Neuron (in vitro differentiated cells): Measurements from ENCODE around the gene TMTC3.
"Not testable (repeated sequence)": the region's sequence is repeated elsewhere in the genome, so short reads cannot be mapped to it uniquely, and the experiment has no call there.

Experiments used
- H2AFZ ChIP-seq: one replicate; pipeline ENCODE4 v1.6.1; 2013; ENCODE audit warnings: low read depth, mild to moderate bottlenecking, inconsistent platforms, low read length, moderate library complexity
- H3K27me3 ChIP-seq: one replicate; pipeline ENCODE4 v1.6.1; 2013; ENCODE audit warnings: low read length; ENCODE audit not compliant: insufficient read depth
- H3K36me3 ChIP-seq: one replicate; pipeline ENCODE4 v1.6.1; 2013; ENCODE audit warnings: low read length; ENCODE audit not compliant: insufficient read depth
- H3K4me1 ChIP-seq: one replicate; pipeline ENCODE4 v1.6.1; 2013; ENCODE audit warnings: low read length; ENCODE audit not compliant: insufficient read depth
- H3K4me3 ChIP-seq: 2 replicates; pipeline ENCODE4 v1.5.1; 2013; ENCODE audit warnings: mild to moderate bottlenecking, low read length, moderate library complexity
- H3K9me3 ChIP-seq: one replicate; pipeline ENCODE4 v1.6.1; 2013; ENCODE audit warnings: low read length

Gene TMTC3

DNA sequence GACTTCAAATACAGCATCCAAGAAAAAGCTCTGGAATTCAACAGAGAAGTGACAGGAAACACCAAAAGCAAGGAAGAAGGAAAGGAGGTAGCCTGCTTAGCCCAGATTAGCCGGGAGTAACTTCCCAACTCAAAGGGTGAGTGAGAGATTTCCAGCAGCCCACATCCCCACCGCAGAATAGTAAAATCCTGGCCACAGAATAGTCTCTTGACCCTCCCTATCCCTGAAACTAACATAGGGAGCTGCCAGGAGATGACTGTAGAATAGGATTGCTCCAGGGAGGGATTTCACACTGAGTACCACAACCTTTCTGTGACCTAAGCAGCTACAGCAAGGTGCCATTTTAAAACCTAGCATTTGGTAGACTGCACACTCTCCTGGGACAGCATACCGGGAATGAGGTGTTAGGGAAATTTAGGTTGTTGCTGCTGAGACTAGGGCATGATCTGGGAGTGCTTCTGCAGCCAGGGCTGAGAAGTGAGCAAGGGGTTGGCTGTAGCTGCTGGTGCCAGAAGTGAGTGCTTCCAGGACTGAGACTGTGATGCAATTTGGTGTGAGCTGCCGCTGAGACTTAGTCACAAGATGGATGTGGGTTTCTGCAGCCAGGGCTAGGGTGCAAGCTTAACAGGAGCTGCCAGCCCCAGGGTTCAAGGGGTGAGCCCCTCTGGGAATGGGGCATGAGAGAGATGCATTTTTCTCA lies 66.0 kb downstream of the TMTC3 start:
- H2AFZ ChIP-seq: no peak overlapping the region
- H3K36me3 ChIP-seq: no peaks in the 10 kb centered on the region
- no peak overlapping the region for H3K4me3 ChIP-seq
- H3K27me3 ChIP-seq: no peaks in the 10 kb centered on the region
- H3K4me1 ChIP-seq: no peaks in the 10 kb centered on the region
- peaks cover 10% of the 10 kb centered on the region for H3K9me3 ChIP-seq

DNA sequence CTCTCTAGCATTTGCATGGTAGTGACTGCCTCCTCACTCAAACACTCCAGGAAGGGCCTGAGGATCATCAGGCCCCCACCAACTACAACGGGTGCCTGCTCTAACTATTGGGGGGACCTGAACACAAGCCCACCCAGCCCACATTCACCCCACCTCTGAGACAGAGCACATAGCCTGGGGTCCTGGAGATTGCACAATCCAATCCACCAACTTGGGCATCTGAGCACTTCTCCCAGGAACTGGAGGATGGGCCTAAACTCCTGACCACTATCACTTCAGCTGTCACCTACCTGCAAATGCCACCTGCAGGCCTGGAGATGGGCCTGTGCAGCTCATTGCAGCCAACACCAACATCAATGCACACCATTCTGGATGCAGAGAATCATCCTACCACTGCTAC lies 66.6 kb downstream of the TMTC3 start:
- H3K4me1 ChIP-seq: no peaks in the 10 kb centered on the region
- H3K27me3 ChIP-seq: no peaks in the 10 kb centered on the region
- H3K36me3 ChIP-seq: no peaks in the 10 kb centered on the region
- no peak overlapping the region for H3K4me3 ChIP-seq
- H2AFZ ChIP-seq: no peak overlapping the region
- peaks cover 10% of the 10 kb centered on the region for H3K9me3 ChIP-seq

DNA sequence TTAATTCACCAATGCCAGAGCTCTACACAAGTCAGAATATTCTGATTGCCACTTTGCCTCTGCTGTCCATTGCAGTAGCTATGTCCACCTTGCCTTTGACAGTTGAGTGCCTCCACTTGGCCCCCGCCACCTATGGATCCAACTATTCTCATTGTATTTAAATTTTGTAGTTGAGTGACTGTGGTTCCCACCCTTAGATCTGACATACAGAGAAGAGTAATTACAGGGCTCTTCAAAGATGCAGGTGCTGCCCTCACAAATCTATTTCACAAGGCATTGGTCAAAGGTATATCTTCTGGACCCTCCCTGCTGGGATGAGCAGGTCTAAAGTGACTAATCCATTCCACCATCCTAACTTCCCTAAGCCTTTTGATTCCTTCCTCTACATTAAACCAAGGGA lies 68.2 kb downstream of the TMTC3 start:
- H2AFZ ChIP-seq, H3K4me1 ChIP-seq, H3K4me3 ChIP-seq, H3K27me3 ChIP-seq, H3K36me3 ChIP-seq, H3K9me3 ChIP-seq: not testable (repeated sequence)

DNA sequence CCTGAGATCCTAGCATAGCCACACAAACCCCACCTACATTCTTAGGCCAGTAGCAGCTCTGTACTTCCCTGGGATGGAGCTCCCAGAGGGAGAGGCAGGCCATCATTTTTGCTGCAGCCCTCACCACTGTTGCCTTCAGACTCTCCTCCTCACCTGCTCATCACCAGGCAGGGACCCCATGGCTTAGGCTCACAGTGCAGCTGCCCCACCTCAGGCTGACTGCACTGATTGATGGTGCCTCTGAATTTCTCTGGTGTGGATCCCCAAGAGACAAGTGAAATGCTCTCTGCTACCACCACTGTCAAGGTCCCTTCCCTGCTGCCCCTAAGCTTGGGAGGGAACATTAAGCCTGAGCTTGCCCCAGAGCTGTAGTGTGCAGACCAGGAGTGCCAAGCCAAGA lies 76.2 kb downstream of the TMTC3 start:
- Histone ChIP-seq H3K27me3 (no peaks in the 10 kb centered on the region), H2AFZ (no peak overlapping the region), H3K36me3 (no peaks in the 10 kb centered on the region), H3K9me3 (peaks cover 1% of the 10 kb centered on the region), H3K4me1 (no peaks in the 10 kb centered on the region), H3K4me3 (no peak overlapping the region)

DNA sequence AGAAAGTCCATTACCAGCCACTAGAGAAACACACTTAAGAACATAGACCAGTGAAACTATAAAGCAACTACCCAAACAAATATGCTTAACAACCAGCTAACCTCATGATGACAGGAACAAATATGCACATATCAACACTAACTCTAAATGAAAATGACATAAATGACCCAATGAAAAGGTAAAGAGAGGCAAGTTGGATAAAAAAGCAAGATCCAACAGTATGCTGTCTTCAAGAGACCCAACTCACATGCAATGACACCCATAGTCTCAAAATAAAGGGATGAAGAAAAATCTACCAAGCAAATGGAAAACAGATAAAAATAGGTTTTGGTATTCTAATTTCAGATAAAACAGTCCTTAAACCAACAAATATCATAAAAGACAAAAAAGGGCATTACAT lies 77.8 kb downstream of the TMTC3 start:
- no peak overlapping the region for H3K4me3 ChIP-seq

DNA sequence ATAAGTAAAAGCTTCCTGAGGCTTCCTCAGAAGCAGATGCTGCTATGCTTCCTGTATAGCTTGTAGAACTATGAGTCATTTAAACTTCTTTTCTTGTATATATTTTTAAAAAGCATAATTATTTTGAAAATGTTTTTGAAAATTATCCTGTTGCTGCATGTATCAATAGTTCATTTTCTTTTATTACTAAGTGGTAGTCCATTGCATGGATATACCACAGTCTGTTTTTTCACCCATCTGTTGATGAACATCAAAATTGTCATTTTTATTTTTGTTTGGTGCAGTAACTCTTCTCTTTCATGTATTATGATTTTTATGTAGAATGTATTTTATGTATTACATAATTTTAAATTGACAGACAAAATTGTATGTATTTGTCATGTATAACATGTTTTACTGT lies 81.4 kb downstream of the TMTC3 start:
- H3K36me3 ChIP-seq: no peaks in the 10 kb centered on the region
- no peak overlapping the region for H3K4me3 ChIP-seq
- peaks cover 1% of the 10 kb centered on the region for H3K9me3 ChIP-seq
- H3K27me3 ChIP-seq: no peaks in the 10 kb centered on the region
- H3K4me1 ChIP-seq: no peaks in the 10 kb centered on the region
- no peak overlapping the region for H2AFZ ChIP-seq

More for the DNA sequence above, 77.8 kb downstream of the TMTC3 start:
- Histone ChIP-seq H3K36me3 (no peaks in the 10 kb centered on the region), H2AFZ (no peak overlapping the region), H3K9me3 (peaks cover 1% of the 10 kb centered on the region), H3K27me3 (no peaks in the 10 kb centered on the region), H3K4me1 (no peaks in the 10 kb centered on the region)

DNA sequence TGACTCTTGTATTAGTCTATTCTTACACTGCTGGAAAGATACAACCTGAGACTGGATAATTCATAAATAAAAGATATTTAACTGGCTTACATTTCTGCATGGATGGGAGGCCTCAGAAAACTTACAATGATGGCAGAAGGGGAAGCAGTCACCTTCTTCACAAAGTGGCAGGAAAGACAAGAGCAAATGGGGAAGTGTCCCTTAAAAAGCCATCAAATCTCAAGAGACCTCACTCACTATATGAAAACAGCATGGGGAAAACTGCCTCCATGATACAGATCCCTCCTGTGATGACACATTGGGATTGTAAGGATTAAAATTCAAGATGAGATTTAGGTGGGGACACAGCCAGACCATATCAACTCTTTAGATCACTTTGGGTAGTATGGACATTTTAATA lies 83.7 kb downstream of the TMTC3 start:
- H3K9me3 ChIP-seq: peaks cover 1% of the 10 kb centered on the region
- no peak overlapping the region for H2AFZ ChIP-seq

DNA sequence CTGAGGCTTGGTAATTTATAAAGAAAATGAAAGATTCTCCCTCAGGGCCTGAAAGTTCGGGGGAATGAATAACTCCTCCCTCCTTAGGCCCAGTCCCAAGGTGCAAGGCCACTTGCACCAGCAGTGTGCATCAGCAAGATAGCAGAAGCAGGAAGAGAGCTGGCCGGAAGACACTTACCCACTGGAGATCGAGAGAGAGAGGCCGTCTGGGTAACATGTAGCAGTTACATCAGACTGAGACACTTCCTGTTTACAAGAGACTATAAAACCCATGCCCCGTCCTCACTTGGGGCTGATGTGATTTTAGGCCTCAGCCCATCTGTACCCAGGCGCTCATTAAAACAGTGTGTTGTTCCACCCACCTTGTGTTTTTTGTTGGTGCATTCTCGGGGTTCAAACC lies 85.2 kb downstream of the TMTC3 start:
- H3K4me3 ChIP-seq: no peak overlapping the region
- H2AFZ ChIP-seq: no peak overlapping the region
- no peaks in the 10 kb centered on the region for H3K4me1 ChIP-seq
- peaks cover 1% of the 10 kb centered on the region for H3K9me3 ChIP-seq
- H3K36me3 ChIP-seq: no peaks in the 10 kb centered on the region
- H3K27me3 ChIP-seq: no peaks in the 10 kb centered on the region

More for the DNA sequence above, 83.7 kb downstream of the TMTC3 start:
- Histone ChIP-seq H3K36me3 (no peaks in the 10 kb centered on the region), H3K27me3 (no peaks in the 10 kb centered on the region), H3K4me1 (no peaks in the 10 kb centered on the region), H3K4me3 (no peak overlapping the region)

DNA sequence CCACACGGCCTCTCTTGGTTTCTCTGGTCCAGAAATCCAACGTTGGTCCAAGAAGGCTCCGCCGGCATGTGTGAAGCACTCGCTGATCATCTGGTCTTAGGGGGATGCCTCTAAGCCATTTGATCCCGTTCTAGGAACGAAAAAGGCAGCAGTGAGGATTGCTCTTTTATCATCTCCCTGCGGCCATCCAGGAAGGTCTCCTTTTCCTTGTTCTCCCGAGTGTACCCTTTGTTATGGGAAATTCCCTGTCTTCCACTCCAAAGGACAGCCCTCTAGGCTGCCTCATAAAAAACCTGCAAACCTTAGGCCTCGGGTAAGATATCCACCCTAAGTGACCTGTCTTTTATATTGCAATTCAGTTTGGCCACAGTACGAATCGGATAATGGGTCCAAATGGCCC lies 85.8 kb downstream of the TMTC3 start:
- H3K9me3 ChIP-seq: no peaks in the 10 kb centered on the region
- H3K27me3 ChIP-seq: no peaks in the 10 kb centered on the region
- H3K4me1 ChIP-seq: no peaks in the 10 kb centered on the region
- no peak overlapping the region for H2AFZ ChIP-seq
- H3K4me3 ChIP-seq: no peak overlapping the region
- H3K36me3 ChIP-seq: no peaks in the 10 kb centered on the region

DNA sequence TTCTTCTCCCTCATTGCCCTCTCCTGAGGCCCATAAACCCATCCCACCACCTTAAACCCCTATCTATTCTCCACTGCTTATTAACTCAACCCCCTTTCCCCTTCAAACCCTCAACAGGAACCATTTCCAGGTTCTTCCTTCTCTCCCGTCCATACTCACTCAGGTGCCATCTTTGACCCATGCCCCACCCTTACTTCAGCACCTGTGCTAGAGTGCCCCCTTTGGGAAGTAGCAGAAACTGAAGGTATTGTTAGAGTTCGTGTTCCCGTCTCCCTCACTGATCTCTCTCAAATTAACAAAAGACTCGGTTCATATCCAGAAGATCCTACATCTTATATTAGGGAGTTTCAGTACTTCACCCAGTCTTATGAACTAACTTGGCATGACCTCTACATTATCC lies 86.6 kb downstream of the TMTC3 start:
- Histone ChIP-seq H2AFZ (no peak overlapping the region), H3K36me3 (no peaks in the 10 kb centered on the region), H3K9me3 (no peaks in the 10 kb centered on the region), H3K4me1 (no peaks in the 10 kb centered on the region), H3K4me3 (no peak overlapping the region), H3K27me3 (no peaks in the 10 kb centered on the region)

DNA sequence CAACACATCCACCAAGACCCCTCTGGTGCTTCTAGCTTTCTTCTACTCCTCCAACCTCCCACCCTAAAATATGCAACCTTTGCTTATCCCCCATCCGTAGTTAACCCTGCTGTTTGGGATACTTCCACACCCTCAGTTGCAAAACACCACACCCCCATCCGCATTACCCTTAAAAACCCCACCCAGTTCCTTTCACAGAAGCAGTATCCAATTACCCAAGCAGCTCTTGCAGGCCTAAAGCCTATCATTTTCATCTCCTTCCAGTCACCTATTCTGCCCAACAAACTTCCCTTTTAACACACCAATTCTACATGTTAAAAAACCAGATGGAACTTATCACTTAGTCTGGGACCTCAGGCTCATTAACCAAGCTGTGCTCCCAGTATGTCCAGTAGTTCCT lies 88.2 kb downstream of the TMTC3 start:
- Histone ChIP-seq H3K4me1 (no peaks in the 10 kb centered on the region), H3K9me3 (no peaks in the 10 kb centered on the region), H3K36me3 (no peaks in the 10 kb centered on the region), H3K4me3 (no peak overlapping the region), H3K27me3 (no peaks in the 10 kb centered on the region), H2AFZ (no peak overlapping the region)

DNA sequence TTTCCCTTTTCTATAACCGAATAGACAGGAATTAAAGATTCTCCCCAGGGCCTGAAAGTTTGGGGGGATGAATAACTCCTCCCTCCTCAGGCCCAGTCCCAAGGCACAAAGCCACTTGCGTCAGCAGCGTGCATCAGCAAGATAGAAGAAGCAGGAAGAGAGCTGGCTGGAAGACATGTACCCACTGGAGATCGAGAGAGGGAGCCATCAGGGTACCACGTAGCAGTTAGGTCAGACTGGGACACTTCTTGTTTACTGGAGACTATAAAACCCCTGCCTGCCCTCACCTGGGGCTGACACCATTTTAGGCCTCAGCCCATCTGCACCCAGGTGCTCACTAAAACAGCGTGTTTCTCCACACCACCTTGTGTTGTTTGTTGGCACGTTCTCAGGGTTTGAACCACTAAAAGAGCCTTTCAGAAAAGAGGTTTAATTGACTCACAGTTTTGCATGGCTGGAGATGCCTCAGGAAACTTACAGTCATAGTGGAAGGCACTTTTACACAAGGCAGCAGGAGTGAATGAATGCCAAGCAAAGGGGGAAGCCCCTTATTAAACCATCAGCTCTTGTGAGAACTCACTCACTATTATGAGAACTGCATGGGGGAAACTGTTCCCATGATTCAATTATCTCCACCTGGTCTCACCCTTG lies 93.2 kb downstream of the TMTC3 start:
- no peaks in the 10 kb centered on the region for H3K27me3 ChIP-seq
- H3K4me1 ChIP-seq: no peaks in the 10 kb centered on the region
- H2AFZ ChIP-seq: no peak overlapping the region
- H3K36me3 ChIP-seq: no peaks in the 10 kb centered on the region
- H3K9me3 ChIP-seq: no peaks in the 10 kb centered on the region
- no peak overlapping the region for H3K4me3 ChIP-seq

DNA sequence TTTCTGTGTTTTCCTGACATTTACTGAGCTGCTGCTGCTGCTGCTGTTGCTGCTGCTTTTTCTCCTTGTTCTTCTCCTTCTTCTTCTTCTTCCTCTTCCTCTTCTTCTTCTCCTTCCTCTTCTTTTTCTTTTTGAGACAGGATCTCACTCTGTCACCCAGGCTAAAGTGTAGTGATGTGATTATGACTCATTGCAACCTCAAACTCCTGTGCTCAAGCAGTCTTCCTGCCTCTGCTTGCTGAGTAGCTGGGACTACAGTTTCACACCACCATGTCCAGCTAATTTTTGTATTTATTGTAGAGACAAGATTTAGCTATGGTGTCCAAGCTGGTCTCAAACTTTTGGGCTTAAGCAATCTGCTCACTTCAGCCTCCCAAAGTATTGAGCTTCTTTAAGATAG lies 95.8 kb downstream of the TMTC3 start:
- H3K36me3 ChIP-seq: no peaks in the 10 kb centered on the region
- no peak overlapping the region for H3K4me3 ChIP-seq
- H3K9me3 ChIP-seq: no peaks in the 10 kb centered on the region
- no peaks in the 10 kb centered on the region for H3K27me3 ChIP-seq
- no peaks in the 10 kb centered on the region for H3K4me1 ChIP-seq
- H2AFZ ChIP-seq: no peak overlapping the region

DNA sequence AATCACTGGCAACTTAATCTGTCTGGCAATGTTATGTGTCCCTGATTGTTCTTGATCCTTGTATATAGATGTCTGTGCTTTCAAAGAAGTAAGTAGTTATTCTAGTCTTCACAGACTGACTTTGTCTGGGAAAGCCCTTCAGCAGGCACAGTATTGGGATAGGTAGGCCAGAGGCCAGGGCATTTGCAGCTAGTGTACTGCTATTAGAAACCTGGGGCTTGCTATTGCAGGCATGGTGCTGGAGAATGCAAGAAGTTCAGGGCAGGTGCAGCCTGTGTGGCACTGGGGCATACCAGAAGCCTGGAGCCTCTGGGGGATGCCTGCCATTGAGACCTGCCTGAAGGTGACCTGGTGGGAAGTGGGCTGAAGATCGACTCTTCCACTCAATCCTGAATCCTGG lies 96.3 kb downstream of the TMTC3 start:
- Histone ChIP-seq H3K9me3 (no peaks in the 10 kb centered on the region), H3K4me3 (no peak overlapping the region), H3K4me1 (no peaks in the 10 kb centered on the region), H3K36me3 (no peaks in the 10 kb centered on the region), H3K27me3 (no peaks in the 10 kb centered on the region), H2AFZ (no peak overlapping the region)
